ENCODE data around the gene PDYN.
"Not testable (repeated sequence)": the region's sequence is repeated elsewhere in the genome, so short reads cannot be mapped to it uniquely, and the experiment has no call there.

PDYN gene

DNA sequence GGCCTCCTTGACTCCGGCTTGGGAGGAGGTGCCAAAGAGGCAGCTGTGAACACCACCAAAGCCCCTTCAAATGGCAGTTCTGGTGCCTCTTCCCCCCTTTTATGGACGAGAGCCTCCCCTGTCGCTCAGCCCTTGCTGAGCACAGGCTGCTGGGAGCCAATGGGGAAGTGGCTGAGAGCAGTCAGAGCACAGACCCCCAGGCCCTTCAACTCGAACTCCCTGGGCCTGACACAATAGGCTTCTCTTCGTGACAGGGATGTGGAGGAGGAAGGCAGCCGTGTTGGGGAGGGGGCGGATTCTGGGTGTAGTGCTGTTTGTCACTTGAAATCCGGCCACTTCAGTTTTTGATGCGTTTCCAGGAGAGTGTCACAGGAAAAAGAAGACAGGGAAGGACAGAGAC is at the start of gene PDYN:
Gene PDYN (minus strand): TSS at position 73 of the 400 bp plus-strand sequence. CDS start 10,974 bp downstream, outside the sequence.
- DNase-seq, result no peak

DNA sequence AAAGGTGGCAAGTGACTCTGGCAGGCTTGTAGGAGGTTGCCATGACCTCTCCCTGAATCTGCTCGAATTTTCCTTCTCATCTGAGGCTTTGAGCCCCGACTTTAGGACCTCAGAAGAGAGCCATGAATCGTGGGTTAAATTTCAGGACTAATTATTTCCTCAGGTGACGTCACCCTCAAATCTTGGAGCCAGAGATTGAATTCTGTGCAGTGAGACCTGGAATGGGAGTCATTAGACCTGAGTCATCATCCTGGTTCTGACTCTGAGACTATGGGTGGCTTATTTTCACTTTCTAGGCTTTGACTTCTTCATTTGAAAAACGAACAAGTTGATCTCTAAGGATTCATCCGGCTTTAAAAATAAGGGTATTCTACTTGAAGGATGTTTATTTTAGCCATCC is 48.5 kb upstream of the PDYN start:
- no peak for DNase-seq

DNA sequence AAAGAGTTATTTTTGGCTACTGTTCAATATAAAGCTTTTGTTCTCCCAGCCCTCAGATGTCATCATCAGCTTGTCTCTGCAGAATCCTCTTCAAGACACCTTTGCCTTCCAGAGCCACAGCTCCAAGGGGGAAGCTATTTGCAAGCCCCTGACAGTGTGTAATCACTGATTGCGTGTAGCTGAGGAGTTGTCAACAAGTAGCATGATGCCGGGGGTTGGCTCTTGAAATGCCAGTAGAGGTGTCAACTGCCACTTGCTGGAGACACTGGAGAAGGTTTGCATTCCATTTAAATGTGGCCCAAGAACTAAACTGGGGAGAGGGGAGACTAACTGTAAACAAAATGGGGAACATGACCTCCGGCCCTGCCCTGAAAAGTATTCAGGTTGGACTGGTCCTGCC is 44.3 kb upstream of the PDYN start:
- DNase-seq, result no peak

DNA sequence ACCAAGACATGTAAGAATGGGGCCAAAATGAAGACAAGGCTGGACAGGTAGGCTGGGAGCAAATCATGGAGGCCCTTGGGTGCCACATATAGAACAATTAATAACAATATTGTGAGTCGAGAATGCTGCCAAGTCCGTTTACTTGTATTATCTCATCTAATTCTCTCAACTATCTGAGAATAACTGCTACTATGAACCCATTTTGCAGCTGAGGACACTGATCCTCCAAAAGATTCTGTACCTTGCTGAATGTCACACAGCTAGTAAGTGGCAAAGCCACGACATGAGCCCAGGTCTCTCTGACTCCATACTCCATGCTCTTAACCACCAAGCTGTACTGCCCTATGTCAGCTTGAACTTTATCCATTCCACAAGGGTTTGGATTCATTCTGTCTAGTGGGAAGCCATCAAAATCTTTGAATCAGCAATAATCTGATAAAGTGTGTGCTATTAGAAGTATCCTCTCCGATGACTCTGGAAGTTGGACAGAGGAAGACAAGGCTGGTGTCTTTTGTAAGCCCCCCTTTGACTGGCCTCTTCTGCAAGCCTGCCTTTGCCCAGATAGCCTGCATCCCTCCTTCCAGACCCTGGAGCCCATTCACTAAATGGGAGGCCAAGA is 43.5 kb upstream of the PDYN start:
- no peak for DNase-seq

DNA sequence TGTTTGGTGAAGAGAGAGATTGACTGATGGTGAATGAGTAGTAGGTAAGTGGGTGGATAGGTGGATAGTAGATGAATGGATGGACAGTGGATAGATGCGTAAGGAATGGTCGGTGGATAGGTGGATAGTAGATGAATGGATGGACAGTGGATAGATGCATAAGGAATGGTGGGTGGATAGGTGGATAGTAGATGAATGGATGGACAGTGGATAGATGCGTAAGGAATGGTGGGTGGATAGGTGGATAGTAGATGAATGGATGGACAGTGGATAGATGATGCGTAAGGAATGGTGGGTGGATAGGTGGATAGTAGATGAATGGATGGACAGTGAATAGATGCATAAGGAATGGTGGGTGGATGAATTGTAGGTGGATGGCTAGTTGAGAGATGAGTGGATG is 42.5 kb upstream of the PDYN start:
- DNase-seq, result not testable (repeated sequence)

DNA sequence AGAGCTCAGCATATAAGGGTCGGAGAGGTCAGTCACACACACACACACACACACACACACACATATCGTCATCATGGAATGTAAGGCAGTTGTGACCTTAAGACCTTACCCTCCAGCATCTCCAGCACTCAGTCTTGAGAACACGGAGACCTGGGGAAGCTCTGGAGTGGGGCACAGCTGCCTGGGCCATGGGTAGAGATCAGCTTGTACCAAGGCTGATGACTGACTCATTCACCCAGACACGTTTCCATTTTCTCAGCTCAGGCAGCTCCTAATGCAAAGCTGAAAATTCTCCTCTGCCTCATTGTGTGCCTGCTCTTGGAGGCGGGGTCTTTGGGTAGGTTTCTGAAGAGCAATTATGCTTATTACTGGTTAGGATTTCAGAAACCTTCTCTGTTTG is 38.3 kb upstream of the PDYN start:
- no peak for DNase-seq

DNA sequence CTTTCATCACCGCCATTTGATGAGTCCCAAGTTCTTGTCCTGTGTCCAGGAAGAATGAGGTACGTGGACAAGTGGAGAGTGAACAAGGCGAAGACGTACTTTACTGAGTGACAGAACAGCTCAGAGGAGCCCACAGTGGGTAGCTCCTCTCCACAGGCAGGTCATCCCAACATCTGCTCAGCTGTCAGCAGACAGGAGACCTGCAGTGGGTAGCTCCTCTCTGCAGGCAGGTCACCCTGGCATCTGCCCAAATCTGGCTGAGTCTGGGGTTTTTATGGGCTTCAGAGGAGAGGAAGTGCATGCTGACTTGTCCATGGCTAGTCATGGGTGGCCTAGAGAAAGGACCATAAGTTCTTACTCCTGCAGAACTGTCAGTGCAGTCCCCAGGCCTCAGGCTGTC is 32.7 kb upstream of the PDYN start:
- no peak for DNase-seq

DNA sequence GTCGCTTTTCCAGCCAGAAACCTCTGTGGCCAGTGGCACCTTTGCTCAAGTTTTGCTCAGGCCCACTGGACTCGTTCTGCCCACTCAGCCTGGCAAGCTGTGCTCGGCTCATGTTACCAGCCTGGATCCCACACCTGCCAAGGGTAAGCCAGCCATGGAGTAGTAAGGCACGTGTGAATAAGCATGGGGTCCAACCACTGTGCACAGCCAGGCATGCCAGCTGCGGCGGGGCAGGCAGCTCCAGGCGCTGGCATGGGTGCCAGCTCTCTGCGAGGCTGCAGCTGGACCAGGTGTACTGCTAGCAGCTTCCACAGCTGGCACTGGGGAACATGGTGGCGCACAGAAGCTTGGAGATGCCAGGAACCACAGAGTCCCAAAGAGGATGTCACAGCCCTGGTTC is 32.1 kb upstream of the PDYN start:
- DNase-seq, result no peak

DNA sequence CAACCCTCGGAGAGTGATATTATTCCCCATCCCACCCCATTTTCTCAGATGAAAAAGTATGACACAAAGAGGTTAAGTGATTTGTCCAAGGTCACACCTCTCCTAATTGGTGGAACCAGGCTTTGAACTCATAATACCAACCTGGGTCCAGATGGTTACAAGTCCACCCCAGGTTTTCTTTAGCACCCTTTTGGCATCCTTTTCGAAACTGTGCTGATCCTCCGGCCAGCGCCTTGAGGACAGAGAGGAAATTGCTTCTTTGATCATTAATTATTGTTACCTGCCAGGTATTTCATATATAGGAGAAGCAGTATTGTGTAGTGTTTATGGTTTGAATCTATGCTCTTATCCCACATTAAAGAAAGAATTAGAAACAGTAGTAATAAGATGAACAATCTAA is 29.3 kb upstream of the PDYN start:
- DNase-seq, result no peak

DNA sequence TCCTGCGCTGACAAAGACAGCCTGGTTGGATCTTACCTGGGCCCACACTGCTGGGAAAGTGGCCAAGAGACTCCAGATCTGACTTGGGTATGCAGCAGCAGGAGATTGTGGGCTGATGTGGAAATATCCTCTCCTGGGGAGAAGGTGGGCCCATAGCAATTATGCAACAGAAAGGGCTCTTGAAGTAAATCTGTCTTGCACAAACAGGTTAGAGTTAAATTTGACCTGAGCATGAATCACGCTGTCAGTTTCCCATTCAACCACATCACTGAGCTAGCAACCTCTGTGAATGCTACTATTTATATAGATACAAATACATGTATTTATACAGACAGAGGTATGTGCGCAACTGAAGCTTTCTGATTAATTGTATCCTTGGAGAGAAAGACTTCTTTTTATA is 28.3 kb upstream of the PDYN start:
- no peak for DNase-seq

DNA sequence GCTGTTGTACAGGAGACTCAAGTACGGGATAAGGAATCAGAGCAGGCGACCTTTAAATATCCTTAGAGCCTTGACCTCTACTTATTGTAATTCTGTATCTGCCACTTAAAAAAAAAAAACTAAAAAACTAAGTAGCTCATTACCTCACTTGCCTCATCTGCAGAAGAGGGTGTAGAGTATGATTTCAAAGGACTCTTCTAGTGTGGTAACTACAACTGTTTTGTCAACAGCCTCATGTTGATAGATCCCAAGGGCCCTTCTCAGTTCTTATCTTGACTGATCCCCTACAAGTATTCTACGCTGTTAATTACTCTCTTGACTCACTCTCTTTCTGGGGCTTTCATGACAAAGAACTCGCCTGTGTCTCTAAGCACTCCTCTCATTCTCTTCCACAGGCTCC is 16.7 kb upstream of the PDYN start:
- no peak for DNase-seq

DNA sequence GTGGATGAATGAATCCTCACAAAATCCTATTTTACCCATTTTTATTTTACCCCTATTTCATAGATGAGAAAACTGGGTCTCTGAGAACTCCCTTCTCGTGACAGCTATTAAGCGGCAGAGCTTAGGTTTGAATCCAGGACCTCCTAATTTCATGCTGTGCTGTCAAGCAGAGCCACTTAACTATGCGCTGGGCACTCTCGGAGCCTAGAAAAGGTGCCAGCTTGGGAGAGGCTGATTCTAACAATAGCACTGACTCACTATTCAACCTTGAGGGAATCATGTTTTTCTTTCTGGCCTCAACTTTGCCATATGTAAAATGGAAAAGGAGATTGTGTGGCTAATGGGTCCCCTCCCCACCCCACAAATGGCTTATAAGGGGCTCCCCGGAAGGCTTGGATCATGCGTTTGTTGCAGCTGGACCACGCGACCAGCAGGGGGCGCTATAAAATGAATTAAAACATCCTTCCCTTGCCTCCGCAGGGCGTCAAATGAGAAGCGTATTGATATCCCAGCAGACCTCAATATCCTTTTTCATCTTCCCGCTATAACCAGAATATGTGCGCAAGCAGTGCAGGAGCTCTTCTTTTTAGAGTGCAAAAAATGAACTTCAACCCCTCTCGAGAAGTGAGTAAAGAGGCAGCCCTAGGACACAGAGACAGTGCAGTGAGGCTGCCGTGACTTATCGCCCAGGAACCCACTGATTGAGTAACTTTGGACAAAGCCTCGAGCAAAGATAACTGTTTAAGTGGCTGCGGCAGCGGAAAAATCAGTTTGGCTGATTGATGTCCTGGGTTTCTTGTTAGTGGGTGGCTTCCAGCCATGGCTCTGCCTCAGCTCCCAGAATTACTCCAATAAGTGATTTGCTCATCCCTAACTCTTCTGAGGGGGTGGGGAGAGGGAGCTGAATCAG is 12.8 kb upstream of the PDYN start:
- no peak for DNase-seq

DNA sequence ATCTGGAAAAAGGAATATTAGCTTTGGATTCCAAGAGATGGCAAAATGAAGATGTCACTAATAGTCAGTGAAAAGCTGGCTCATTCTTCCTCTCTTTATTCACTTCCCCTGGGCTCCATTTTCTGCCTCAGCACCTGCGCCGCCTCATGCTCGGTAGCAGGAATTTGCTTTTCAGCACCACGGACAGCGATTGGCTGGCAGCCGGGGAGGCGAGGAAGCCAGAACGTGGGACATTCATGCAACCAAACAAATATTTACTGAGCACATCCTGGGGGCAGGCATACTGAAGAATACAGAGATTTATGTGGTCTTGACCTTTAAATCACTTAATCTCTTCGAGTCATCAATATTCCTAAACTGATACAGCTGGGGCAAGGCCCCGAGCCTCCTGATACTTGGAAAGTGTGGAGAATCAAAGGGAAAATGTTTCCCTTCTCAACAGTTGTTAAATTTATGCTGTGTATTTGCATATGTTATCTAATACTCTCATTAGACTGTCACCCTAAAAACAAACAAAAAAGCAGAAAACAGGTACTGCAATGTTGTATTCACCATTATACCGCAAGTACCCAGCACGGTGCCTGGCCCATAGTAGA is 12.1 kb upstream of the PDYN start:
- peak; percentile 38 for DNase-seq

DNA sequence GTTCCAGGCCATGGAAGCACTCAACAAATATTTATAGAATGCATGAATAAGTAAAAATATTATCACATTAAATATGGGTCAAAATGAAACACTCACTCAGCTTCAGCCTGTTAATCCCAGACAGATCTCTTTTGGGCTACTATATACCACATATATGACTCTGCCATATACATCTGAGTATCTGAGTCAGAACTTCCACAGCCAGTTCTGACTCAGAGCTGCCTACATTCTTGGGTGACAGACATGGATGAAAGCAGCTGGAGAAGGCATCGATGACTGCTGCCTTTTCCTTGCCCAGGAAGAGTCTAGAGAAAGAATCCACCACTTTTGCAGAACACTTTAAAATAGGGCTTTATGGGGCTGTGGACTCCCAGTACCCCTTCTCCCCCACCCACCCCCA is 11.5 kb upstream of the PDYN start:
- DNase-seq, result no peak

DNA sequence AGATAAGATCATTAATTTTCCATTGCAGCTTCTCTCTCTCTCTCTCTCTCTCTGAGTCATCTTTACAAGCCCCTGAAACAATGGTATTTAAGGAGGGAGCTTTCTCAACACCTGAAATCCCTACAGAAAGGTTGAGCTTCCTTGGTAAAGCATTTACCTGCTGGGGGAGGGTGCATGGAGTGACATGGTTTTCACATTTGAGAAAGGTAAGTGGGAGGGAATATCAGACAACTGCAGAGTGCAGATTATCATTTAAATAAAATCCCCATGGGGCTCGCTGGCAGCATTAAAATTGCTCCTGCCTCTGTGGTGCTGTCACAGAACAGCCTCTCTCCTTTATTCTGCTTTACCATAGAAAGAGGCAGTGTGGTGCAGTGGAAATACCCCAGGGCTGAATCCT is 10.3 kb upstream of the PDYN start:
- DNase-seq, result no peak

DNA sequence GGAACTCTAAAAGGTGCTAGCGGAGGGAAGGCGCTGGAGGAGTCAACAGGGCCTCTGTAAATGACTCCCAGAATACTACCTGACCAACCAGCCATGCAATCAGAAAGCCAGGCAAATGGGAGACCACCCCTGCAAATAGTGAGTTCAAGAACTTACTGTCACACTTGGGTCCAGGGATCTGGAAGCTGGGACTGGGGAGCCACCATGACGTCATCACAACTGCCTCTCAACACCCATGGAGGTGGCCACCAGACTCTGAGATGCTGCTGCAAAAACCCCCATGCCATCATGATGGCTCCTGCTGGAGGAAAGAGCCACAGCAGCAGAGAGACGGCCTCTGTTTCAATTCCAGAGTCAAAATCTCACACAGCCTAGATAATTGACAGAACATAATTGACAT is 8.5 kb upstream of the PDYN start:
- no peak for DNase-seq

DNA sequence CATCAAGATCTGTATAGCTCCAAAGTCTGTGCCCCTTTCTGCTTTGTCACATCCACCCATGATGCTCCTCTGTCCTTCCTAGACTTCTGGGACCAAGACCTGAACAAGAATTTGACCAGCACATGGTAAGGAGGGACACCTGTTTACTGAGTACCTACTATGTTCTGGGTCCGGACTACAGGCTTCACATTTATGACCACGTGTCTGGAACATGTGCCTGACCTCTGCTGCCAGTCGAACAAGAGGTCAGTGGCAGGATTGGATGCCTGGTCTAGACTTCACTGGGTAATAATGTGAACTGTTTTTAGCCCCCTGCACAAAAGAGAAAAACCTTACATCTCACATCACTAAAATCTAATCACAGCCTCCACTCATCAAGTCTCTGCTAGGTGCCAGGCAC is 7.3 kb upstream of the PDYN start:
- DNase-seq, result no peak

DNA sequence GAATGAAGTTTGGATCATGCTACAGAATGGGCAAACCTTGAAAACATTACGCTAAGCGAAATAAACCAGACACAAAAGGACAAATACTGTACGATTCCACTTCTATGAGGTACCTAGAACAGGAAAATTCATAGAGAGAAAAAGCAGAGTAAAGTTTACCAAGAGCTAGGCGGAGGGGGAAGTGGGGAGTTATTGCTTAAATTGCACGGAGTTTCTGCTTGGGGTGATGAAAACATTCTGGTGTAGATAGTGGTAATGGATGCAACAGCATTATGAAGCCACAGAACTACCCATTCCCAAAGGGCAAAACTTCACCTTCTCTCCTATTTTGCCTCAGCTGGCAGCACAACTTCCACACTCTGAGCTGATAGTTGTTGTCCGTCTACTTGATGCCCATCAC is 6.4 kb upstream of the PDYN start:
- DNase-seq, result no peak

DNA sequence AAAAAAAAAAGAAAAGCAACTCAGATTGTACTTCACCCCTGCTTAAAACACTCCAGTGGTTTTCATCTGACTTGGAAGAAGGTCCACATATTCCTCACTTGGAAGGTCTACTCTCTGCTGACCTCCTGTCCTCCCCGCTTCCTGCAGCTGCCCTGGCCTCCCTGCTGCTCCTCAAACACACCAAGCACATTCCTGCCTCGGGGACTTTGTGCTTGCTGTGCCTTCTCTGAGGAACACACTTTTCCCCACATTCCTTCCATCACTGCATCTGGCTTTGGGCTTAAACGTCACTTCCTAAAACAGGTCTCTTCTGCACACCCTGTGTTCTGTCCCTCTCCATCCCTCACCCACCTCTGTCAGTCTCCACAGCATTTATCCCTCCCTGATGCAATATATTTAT is 4.9 kb upstream of the PDYN start:
- DNase-seq, result no peak

DNA sequence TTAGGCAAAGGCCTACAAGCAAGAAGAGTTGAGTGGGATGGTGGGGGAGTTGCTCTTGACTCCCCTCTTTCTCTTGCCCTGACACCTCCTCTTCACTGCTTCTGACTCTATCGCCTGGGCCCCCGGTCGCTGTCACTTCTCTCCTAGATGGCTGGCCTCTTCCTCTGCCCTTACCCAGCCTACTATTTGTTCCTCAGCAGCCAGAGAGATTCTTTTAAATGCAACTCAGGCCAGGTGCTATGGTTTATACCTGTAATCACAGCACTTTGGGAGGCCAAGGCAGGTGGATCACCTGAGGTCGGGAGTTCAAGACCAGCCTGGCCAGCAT is 4.3 kb upstream of the PDYN start:
- DNase-seq, result no peak

DNA sequence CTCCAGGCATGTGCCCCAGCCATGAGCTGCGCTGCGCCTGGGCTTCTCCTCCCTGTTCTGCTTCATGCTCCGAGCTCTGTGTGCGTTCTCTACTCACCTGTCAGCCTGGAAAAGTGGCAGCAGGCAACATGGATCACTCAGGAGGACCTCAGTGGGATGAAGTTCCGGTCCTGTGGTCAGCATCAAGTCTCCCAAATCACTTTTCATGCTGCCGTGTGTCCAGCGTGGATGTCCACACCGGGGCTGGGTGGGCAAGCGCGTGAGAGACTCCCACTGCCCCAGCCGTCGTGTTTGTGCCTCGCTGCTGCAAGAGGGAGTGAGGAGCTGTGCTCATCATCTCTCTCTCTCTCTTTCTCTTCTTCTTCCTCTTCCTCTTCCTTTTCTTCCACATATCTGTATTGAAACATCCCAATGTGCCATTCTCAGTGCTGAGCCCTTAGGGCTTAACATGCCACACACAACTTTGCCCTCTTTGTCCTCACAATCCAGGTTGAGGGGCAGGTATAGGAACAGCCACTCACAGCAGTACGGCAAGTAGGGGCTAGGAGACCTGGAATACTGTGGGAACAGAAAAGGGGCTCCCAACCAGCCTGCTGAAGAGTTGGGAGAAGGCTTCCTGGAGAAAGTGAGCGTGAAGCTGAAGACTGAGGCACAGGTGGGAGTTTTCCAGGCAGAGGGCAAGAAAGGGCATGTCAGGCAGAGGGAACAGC is 3.8 kb upstream of the PDYN start:
- DNase-seq, result no peak

DNA sequence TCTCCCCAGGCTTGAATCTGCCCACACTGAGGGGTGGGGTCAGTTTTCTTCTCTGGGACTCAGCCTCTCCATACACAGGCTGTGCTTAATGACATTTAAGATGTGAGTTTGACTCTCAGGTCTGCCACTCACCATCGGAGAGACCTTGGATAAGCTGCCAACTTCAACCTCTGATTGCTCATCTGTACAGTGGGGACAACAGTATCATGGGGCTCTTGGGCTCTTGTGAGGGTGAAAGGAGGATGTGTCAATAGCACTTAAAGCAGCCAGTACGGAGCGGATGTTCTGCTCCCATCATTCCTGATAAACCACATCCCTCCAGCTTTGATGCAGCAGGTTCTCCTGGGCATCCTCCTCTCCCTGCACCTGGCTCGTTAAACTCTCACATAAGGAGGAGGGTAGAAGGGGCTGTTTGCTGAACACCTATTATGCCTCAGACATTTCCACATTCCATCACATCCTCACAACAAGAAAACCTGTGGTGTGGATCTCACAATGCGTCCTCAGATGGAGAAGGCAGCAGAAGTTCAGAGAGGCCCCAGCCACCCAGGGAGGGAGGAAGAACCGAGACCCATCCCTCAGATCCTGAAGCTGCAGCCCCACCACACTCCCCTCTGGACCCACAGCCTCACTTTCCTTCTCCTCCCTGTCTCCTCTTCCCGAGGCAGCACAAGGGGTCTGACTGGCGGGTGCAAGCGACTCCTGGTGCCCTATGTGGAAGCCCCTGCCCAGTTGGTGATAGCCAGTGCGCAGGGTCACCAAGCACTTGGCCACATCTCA is 1.9 kb upstream of the PDYN start:
- no peak for DNase-seq

DNA sequence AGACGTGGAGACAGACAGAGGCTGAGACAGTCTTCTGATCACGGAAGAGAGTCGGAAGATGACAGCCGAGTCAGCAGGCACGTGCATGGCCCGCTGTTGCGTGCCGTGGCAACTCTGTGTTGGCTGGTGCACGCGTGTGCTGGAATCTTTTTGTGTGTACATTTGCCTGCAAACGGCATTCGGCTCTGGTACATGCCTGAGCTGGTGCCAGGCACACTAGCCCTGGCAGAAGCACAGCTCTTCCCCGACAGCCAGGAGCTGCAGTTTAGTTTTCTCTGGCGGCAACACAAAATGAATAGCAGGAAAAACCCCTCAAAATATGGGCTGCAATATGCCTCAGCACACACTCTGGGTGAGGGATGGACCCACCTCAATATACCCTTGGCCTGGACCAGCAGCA is 769 bp upstream of the PDYN start:
- no peak for DNase-seq
